ENCODE measurements around the gene MINDY2. TPM values are rescaled to one million over a fixed set of nuclear protein-coding genes. Genes with fewer than 3 reads are reported as not detected.
"Not testable (repeated sequence)": the region's sequence is repeated elsewhere in the genome, so short reads cannot be mapped to it uniquely, and the experiment has no call there.

Gene MINDY2
- total RNA-seq, 2 experiments from 2014 or later = 10.1 to 10.7 TPM

DNA sequence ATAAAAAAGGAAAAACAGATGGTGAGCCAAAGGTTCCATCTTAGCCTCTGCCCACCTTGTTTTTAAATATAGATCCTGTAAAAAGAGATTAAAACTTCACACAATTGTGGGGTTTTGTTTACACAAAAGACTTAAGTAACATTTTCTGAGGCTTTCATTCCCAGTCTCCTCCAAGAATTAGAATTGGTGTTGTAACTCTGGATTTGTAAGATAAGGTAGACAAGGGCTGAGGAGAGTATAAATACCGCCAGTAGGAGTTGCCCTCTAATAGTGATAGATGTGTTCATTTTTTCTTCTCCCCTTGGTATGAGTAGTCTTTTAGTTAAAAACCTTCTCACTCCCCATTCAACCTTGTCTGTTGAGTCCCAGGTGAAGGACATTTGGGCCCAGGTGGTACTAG lies 8.5 kb downstream of the MINDY2 start:
- POLR2A ChIA-PET = no interaction called here
- CTCF ChIA-PET = no interaction called here

DNA sequence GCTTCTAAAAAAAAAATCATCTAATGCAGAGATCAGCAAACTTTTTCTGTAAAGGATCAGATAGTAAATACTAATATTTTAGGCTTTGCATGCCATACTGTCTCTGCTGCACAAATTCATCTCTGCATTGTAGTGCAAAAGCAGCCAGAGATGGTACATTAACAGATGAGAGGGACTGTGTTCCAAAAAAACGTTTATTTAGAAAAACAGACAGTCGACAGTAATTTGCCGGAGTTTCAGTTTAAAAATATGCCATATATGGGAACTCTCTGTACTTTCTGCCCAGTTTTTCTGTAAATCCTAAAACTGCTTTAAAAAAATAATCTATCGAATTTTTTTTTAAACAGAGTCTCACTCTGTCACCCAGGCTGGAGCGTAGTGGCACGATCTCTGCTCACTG lies 14.3 kb downstream of the MINDY2 start:
- CTCF ChIA-PET = interaction anchor here (1.4 kb wide), 1 partner anchor 12 kb away, joined by 3 read pairs; no protein-coding TSS in a partner anchor
- POLR2A ChIA-PET = no interaction called here

DNA sequence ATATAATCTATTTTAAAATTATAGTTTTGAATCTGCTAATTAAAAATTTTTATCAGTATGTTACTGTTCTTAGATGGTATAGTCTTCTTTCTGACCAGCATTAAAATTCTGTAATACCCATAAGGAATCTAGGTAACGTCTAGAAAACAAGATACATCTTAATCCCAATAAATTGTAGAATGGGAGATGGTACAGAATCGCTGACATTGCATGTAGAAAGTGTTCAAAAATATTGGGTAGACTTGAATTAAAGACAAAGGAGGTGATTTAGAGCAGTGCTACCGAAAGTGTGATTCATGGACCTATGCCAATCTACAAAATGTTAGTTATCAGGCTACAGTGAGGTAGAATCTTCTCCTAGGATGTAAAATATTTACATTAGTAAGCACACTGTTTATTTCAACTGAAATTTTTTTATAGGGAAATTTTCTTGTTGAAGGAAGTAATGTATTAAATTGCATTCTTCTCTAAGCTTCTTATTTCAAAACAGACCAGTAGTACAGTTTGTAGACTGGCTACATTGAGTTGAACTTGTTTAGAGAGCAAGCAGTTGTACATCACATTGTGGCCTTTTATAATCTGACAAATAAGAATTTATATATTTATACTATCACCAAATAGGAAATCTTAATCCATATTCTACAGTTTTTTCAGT lies 17.1 kb downstream of the MINDY2 start:
- ChIA-PET POLR2A (no interaction called here), CTCF (no interaction called here)

DNA sequence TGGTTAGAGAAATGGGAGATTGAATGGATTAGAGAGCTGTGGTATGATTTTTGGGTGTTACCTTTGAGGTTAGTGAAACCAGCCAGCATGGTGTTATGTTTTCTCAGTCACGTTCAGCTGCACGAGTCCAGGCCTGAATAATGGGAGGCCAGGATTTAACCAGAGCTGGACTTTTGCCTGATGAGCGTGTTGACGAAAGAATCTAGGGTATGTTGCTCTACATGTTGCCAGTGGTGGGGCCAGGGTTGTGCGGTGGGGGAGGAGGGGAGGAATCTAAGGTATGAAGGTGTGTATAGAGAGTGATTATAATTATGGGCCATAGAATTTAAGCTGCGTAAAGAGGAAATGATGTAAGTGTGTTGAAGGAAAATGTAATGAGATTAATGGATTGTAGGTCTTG lies 22.8 kb downstream of the MINDY2 start:
- ChIA-PET CTCF (interaction anchor here (0.5 kb wide), 1 partner anchor 34 kb away, joined by 3 read pairs; no protein-coding TSS in a partner anchor), POLR2A (no interaction called here)

DNA sequence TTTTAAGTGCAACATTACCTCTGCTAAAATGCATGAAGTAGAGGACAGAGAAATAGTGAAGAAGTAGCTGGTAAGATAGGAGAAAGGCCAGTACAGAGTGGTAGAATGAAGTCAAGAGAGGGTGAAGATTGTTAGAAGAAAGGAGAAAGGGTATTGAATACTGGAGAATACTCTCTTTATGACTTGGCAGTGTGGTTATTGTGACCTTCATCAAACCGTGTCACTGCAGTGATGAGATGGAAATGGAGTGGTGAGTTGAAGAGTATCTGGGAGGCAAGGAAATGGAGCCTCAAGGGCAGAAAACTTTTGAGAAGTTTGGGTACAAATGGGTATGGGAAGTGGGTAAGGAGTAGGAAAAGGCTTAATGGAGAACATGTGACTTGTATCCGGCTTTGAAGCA lies 24.7 kb downstream of the MINDY2 start:
- ChIA-PET POLR2A (no interaction called here), CTCF (no interaction called here)

DNA sequence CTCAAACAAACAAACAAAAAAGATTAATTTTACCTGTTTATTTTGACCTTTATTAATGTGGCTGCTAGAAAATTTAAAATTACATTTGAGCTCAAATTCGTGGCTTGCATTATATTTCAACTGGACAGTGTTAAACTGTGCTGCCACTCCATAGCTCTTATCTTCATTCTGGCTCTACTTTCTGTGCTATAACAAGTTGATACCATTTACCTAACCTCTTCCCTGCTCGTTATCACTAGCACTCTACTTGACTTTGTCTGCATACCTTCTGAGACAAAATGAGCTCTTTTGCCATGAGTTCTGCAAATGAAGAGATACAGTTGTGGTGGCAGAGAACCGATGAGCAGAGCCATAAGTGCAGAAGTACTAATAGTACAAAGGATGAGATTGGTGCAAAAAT lies 26.4 kb downstream of the MINDY2 start:
- POLR2A ChIA-PET = no interaction called here
- CTCF ChIA-PET = interaction anchor here (1.0 kb wide), 1 partner anchor 13 kb away, joined by 3 read pairs; no protein-coding TSS in a partner anchor

DNA sequence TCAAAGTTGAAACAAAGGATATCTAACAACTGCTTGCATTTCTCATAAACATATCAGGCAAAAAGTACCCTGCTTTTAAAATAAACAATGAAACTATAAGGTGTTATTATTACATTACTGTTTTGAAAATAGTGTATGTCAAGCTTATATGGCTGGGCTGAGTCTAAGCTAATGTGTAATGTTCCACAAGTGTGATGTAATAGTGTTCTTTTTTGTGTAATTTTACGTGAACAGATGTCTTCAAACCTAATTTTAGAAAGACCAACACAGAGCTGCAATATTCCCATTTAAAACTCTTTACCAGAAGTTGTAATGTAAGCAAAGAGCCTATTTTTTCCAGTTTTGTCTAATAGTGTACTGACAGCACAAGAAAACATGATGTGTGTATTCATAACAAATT lies 34.0 kb downstream of the MINDY2 start:
- CTCF ChIA-PET = no interaction called here
- POLR2A ChIA-PET = no interaction called here

DNA sequence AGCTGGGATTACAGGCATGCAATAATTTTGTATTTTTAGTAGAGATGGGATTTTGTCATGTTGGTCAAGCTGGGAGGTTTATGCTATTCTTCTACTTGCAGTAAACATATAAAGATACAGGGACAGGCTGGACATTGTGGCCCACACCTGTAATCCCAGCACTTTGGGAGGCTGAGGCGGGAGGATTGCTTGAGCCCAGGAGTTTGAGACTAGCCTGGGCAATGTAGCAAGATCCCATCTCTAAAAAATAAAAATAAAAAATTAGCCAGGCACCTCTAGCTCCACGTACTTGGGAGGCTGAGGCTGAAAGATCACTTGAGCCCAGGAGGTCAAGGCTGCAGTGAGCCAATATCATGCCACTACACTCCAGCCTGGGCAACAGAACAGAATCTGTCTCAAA lies 52.2 kb downstream of the MINDY2 start:
- CTCF ChIA-PET = interaction anchor here (0.7 kb wide), 1 partner anchor 1076 kb away, joined by 3 read pairs; no protein-coding TSS in a partner anchor

DNA sequence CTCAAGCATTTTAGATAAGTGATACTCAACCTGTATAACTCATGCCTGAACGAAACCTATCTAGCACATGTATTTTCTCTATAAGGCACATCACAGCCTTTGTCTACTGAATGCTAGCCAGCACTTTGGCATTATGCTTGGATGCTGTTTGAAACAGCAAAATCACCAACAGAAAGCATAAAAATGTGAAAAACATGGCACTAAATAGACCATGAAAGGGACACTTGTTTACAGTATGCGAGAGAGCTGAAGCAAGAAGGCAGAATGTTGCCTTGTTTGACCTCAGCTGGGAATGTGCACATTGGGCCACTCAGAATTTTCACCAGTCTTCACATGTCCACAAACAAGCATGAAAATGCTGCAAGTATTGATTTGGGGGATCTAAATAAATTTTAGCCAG lies 59.5 kb downstream of the MINDY2 start:
- POLR2A ChIA-PET = no interaction called here
- CTCF ChIA-PET = no interaction called here

More for the DNA sequence above, 52.2 kb downstream of the MINDY2 start:
- POLR2A ChIA-PET = not testable (repeated sequence)

DNA sequence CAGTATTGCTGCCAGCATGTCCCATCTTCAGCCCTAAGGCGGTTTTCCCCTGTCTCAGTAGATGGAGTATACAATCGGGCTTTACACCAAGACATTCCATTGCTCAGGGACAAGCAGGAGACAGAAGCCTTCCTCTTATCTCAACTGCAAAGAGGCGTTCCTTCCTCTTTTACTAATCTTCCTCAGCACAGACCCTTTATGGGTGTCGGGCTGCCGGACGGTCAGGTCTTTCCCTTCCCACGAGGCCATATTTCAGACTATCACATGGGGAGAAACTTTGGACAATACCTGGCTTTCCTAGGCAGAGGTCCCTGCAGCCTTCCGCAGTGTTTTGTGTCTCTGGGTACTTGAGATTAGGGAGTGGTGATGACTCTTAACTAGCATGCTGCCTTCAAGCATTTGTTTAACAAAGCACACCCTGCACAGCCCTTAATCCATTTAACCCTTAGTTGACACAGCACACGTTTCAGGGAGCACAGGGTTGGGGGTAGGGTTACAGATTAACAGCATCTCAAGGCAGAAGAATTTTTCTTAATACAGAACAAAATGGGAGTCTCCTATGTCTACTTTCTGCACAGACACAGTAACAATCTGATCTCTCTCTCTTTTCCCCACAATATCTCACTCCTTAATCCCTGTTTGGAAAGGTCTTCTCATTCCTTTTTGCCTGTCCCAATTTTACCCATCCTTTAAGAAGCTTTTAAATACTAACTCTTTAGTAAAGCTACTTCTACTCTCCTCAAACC lies 62.8 kb downstream of the MINDY2 start:
- CTCF ChIA-PET, POLR2A ChIA-PET: not testable (repeated sequence)

DNA sequence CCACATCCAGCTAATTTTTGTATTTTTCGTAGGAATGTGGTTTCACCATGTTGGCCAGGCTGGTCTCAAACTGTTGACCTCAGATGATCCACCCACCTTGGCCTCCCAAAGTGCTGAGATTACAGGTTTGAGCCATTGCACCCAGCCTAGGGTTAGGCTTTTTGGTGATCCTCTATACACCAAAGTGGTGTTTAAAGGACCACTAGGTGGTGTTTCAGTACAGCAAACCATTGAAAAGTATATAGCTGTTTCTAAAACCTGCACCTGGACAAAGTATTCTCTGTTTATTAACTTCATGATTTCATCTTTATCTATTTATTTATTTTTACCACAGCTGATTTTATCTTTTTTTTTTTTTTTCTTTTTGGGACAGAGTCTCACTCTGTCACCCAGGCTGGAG lies 68.4 kb downstream of the MINDY2 start:
- CTCF ChIA-PET = no interaction called here
- POLR2A ChIA-PET = no interaction called here

DNA sequence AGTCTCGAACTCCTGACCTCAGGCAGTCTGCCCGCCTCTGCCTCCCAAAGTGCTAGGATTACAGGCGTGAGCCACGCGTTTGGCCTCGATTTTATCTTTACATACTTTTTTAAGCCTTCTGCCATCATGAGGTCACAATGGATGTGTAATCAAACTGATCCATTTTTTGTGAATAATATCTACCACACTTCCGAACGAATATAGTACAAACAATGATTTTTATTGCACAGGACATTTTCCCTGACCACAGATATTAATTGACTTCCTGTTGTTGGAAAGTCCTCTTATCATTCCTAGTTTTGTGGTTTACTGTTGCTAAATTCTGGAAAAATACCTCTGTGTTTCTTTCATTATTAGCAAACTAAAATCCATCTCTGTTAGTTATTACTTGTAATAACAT lies 68.9 kb downstream of the MINDY2 start:
- ChIA-PET POLR2A (no interaction called here), CTCF (no interaction called here)

DNA sequence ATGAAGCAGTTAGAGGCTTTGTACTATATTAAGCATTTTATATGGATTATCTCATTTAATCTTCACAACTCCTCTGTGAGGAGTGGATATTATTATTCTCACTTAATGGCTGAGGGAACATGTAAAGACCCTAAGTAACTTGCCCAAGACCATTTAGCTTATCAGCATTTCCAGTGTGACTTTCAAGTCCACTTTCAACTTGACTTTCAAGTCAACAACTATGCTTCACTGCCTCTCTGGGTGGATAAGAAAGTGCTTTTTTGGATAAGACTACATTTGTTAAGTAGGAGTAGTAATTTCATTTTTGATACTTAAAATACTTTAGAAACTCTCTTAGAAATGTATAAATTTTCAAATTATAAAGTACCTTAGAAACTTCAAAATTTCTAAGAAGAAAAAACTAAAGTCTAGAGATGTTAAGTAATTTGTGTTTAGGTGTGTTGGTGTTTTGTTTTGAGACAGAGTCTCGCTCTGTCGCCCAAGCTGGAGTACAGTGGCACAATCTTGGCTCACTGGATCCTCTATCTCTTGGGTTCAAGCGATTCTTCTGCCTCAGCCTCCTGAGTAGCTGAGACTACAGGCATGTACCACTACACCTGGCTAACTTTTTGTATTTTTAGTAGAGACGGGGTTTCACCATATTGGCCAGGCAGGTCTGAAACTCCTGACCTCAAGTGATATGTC lies 71.8 kb downstream of the MINDY2 start:
- ChIA-PET POLR2A (no interaction called here), CTCF (interaction anchor here (0.6 kb wide), 1 partner anchor 676 kb away, joined by 3 read pairs; no protein-coding TSS in a partner anchor)

DNA sequence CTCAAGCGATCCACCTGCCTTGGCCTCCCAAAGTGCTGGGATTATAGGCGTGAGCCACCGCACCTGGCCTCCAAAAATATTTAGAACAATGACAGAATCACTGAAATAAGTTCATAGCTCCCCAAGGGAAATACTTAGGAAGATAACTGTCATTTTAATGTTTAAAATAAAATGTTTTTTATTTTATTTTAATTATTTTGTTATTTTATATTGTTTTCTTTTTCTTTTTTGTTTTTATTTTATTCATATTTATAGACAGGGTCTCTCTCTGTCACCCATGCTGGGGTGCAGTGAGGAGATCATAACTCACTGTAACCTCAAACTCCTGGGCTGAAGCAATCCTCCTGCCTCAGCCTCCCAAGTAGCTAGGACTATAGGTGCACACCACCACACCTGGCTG lies 80.1 kb downstream of the MINDY2 start:
- POLR2A ChIA-PET = not testable (repeated sequence)
- CTCF ChIA-PET = interaction anchor here (1.3 kb wide), 1 partner anchor 364 kb away, joined by 4 read pairs; no protein-coding TSS in a partner anchor

DNA sequence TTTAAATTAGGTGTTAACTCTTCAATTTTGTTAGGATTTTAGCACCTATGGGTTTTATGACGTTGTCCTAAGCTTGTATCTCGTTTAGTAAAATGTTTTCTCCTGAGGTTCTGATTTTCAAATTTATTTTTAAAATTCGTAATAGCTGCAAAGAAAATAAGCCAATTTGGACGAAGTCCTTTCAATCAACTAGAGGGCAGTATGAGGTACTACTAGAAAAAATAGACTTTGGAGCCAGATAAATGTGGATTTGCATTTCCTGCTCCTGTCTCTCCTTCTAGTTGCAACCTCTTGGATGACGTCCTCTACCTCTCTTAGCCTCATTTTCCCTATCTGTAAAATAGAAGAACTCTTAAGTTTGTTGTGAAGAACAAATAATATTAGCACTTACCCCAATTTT lies 81.2 kb downstream of the MINDY2 start:
- ChIA-PET CTCF (interaction anchor here (1.3 kb wide), 1 partner anchor 365 kb away, joined by 4 read pairs; no protein-coding TSS in a partner anchor), POLR2A (no interaction called here)

DNA sequence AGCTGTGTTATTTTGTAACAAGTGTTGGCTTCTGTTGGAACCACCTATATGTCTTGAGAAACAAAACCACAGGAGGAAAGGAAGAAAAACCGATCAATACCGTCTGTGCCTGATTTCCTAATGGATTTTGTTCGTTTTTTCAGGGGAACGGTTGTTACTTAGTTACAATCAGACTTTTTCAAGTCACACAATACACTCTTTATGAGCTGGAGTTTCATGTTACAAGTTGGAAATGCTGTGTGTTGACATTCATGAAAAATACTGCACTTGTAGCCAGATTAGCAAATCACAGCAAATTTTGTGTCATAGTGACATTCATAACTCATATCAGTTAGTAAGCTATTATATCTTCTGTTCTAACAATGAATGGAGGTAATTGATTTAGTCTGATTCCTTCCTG lies 83.5 kb downstream of the MINDY2 start:
- ChIA-PET CTCF (interaction anchor here (0.6 kb wide), 1 partner anchor 234 kb away, joined by 3 read pairs; no protein-coding TSS in a partner anchor), POLR2A (no interaction called here)

DNA sequence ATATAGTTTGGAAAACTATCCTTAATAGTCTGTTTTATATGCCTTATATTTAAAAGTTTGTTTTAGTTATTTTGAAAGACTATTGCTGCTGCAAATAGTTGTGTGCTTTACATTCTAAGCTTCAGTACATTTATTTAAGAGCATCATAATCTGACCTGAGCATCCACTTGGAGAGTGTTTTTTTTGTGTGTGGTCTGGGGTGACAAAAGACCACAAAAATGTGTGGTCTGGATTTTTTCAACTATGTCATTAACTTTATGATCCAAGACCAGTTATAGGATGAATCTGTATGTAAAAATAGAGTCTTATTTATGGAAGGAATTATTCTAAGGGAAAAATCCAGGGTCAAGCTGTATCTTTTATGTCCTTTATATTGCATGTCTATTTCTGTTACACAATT lies 85.0 kb downstream of the MINDY2 start:
- CTCF ChIA-PET = no interaction called here
- POLR2A ChIA-PET = no interaction called here

DNA sequence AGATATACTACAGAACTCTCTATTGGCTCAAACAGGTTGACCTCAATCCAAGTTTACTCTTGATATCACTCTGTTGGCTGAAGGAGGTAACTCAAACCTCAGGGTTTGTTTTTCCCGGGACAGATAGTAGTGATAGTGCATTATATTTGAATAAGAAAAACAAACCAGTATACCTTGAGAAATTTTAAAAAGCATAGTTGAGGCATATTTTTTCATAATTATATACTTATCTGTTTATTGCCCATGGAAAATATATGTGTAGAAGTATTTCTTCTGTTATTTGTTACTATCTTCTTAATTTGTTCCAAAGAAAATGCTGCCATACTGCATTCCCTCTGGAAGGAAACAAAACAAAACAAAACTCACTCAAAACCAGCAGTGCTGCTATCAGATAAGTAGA lies 85.5 kb downstream of the MINDY2 start:
- POLR2A ChIA-PET = not testable (repeated sequence)

DNA sequence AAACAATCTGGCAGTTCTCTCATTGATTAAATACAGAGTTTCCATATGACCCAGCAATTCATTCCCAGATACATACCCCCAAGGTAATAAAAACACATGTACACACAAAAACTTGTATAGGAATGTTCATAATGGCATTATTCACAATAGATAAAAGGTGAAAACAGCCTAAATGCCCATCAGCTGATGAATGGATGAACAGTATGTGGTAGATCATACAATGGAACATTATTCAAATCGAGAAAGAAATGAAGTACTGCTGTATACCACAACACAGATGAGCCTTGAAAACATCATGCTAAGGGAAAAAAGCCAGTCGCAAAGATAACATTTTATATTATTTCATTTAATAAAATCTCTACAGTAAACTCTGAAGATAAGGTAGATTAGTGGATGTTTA lies 91.2 kb downstream of the MINDY2 start:
- CTCF ChIA-PET = no interaction called here

More for the DNA sequence above, 85.5 kb downstream of the MINDY2 start:
- CTCF ChIA-PET = not testable (repeated sequence)

DNA sequence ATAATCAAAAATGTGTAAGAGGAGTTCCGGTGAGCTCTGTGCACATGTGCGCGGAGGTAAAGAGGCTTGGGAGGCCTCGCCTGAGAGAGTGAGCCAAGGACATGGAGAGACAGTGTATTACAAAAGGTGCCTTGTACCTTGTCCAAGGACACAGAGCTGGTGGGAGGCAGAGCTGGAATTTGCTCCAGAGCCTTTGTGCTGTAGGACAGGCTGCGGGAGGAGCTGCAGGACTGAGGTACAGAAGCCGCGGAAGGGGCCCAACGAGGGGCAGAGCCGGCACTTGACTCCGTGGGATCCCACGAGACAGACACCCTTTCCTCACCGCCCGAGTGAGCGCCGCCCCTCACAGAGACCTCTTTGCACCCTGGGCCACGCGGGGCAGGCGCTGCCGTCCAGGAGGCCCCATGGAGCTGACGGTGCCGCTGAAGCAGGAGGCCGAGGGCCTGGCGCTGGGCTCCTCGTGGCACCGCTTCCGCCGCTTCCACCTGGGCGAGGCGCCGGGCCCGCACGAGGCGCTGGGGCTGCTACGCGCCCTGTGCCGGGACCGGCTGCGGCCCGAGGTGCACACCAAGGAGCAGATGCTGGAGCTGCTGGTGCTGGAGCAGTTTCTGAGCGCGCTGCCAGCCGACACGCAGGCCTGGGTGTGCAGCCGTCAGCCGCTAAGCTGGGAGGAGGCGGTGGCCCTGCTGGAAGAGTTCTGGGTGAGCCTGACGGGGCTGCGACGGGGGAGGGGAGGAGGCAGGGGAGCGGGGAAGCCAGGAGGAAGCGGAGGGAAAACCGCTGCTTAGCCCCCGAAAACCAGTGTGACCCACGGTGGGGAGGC lies 93.7 kb downstream of the MINDY2 start:
- CTCF ChIA-PET = no interaction called here
- POLR2A ChIA-PET = no interaction called here

More for the DNA sequence above, 91.2 kb downstream of the MINDY2 start:
- POLR2A ChIA-PET = no interaction called here

All from activated CD8-positive, alpha-beta memory T cell treated with anti-CD3 and anti-CD28 coated beads for 36 hours (primary cell).